Activated CD4-positive, alpha-beta T cell treated with anti-CD3 and anti-CD28 coated beads, Interleukin-2, amount 10 ng/mL, durations not matched to agents 24 days and 14 days (primary cell): ENCODE results near the gene RFTN1. TPM values are rescaled to one million over a fixed set of nuclear protein-coding genes. Genes with fewer than 3 reads are reported as not detected.

Experiments
- DNase-seq: peaks from one replicate; pipeline ENCODE4 v3.0.0; 2022
- H3K27ac Mint-ChIP-seq: one replicate; pipeline ENCODE4 v1.8.0; 2022; ENCODE audit warnings: mild to moderate bottlenecking, mixed read lengths
- H3K27me3 Mint-ChIP-seq: one replicate; pipeline ENCODE4 v1.8.0; 2022; ENCODE audit warnings: mixed read lengths
- H3K36me3 Mint-ChIP-seq: one replicate; pipeline ENCODE4 v1.8.0; 2022; ENCODE audit warnings: low read depth, mild to moderate bottlenecking, mixed read lengths
- H3K4me1 Mint-ChIP-seq: one replicate; pipeline ENCODE4 v1.8.0; 2021; ENCODE audit warnings: mixed read lengths
- H3K4me3 Mint-ChIP-seq: one replicate; pipeline ENCODE4 v1.8.0; 2022; ENCODE audit warnings: mild to moderate bottlenecking, moderate library complexity, mixed read lengths
- H3K9me3 Mint-ChIP-seq: one replicate; pipeline ENCODE4 v1.8.0; 2021; ENCODE audit warnings: mixed read lengths
- intact Hi-C: fragments of 100-400 bp; cut with micrococcal nuclease; formaldehyde crosslinking; loops from one replicate; pipeline ENCODE4 v1.15.1; 2023
- total RNA-seq: library from RNA; stranded (reverse); gene quantifications from 2 replicates; pipeline ENCODE4 v1.2.3, GENCODE V29; 2022

The RFTN1 gene
- total RNA-seq, 1 donor from 2014 or later = 92.4 TPM

GRCh38 chr3:16508591-16508995 is 4.9 kb downstream of the RFTN1 start:
- Mint-ChIP-seq H3K9me3 (no peaks in the 10 kb centered on the region), H3K27me3 (no peaks in the 10 kb centered on the region), H3K4me1 (peaks cover 56% of the 10 kb centered on the region), H3K27ac (peak overlapping the region; percentile 72), H3K36me3 (peaks cover 58% of the 10 kb centered on the region), H3K4me3 (peak overlapping the region; percentile 66)
- DNase-seq = no peak
- intact Hi-C loops = loop anchor here (2.0 kb wide), 1 partner anchor 26 kb away; no protein-coding TSS in a partner anchor

DNA sequence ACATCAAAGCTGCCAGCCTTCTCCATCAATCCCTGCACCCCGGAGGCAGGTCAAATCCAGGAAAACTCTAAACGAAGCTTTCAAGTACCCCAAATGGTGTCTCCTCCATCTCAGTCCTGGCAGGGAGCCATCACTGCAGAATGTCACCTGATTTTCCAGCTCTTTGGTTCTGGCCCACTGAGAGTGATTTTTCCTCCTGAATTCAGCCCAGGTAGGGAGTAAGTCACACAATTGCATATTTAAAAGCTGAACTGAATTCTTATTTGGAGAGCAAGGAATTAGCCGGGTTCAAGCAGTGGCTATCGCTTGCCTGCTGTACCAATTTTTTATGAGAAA is 5.3 kb downstream of the RFTN1 start:
- H3K4me3 Mint-ChIP-seq = peak overlapping the region; percentile 66
- no peaks in the 10 kb centered on the region for H3K9me3 Mint-ChIP-seq
- peaks cover 58% of the 10 kb centered on the region for H3K36me3 Mint-ChIP-seq
- intact Hi-C loops = loop anchor here (2.0 kb wide), 1 partner anchor 25 kb away; no protein-coding TSS in a partner anchor
- peaks cover 56% of the 10 kb centered on the region for H3K4me1 Mint-ChIP-seq
- no peak for DNase-seq
- H3K27ac Mint-ChIP-seq = peak overlapping the region; percentile 72
- no peaks in the 10 kb centered on the region for H3K27me3 Mint-ChIP-seq

DNA sequence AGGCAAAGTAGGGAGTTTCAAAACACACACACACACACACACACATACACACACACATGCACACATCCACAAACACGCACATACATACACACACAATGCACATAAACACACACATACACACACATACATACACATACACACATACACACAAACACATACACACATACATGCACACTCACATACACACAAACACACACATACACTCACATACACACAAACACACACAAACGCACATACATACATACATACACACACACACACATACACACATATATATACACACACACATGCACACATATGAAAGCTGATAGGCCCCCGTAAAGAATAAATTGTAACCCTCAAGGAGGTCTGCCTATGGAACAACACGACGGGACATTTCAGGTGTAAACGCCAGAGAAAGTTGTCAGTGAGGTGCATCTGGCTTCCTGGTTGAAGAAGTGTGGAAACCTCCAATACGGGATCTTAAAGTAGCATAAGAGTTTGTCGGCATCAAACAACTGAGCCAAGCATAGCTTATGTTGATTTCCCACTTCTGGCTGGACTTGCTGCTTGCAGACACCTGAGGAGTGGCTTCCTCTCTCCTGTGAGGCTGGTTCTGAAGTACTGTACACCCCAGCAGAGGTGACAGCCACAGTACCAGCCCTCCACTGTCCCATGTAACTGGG is 5.8 kb downstream of the RFTN1 start:
- H3K9me3 Mint-ChIP-seq = no peaks in the 10 kb centered on the region
- H3K36me3 Mint-ChIP-seq = peaks cover 56% of the 10 kb centered on the region
- intact Hi-C loops = loop anchor here (2.0 kb wide), 1 partner anchor 25 kb away; no protein-coding TSS in a partner anchor
- peak overlapping the region; percentile 66 for H3K4me3 Mint-ChIP-seq
- H3K27me3 Mint-ChIP-seq = no peaks in the 10 kb centered on the region
- H3K4me1 Mint-ChIP-seq = peaks cover 59% of the 10 kb centered on the region
- peak overlapping the region; percentile 72 for H3K27ac Mint-ChIP-seq
- DNase-seq = no peak

- H3K4me3 Mint-ChIP-seq = no peak overlapping the region
- H3K27ac Mint-ChIP-seq = peak overlapping the region; percentile 13
- peaks cover 61% of the 10 kb centered on the region for H3K36me3 Mint-ChIP-seq
- DNase-seq = no peak
- H3K4me1 Mint-ChIP-seq = peaks cover 58% of the 10 kb centered on the region
- H3K9me3 Mint-ChIP-seq = no peaks in the 10 kb centered on the region
- no peaks in the 10 kb centered on the region for H3K27me3 Mint-ChIP-seq
- intact Hi-C loops = no loop called here
Measured at GRCh38 chr3:16506884-16507577, 6.5 kb downstream of the RFTN1 start.

DNA sequence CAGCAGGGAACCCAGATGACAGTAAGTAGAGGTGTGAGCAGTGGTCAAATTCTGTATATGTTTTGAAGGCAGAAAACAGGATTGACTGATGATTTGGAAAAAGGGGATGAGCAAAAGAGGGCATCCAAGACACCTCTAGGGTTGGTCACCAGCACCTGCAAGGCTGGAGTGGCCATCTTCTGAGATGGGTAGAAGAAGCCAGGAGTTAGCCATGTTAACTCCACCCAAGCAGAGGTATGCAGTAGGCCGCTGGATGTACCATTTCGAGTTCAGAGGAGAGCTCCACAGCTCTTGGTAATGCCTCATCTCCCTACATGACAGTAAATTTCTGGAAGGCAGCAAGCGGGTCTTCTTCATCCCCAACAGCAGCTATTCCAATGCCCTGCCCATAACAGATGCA is 7.0 kb downstream of the RFTN1 start:
- H3K4me3 Mint-ChIP-seq = no peak overlapping the region
- H3K36me3 Mint-ChIP-seq = peaks cover 62% of the 10 kb centered on the region
- intact Hi-C loops = no loop called here
- DNase-seq = no peak
- no peaks in the 10 kb centered on the region for H3K9me3 Mint-ChIP-seq
- H3K27me3 Mint-ChIP-seq = no peaks in the 10 kb centered on the region
- no peak overlapping the region for H3K27ac Mint-ChIP-seq
- peaks cover 54% of the 10 kb centered on the region for H3K4me1 Mint-ChIP-seq

GRCh38 chr3:16504692-16505091 is 8.8 kb downstream of the RFTN1 start:
- intact Hi-C loops = no loop called here
- peaks cover 65% of the 10 kb centered on the region for H3K36me3 Mint-ChIP-seq
- DNase-seq = no peak
- H3K27me3 Mint-ChIP-seq = no peaks in the 10 kb centered on the region
- peaks cover 4% of the 10 kb centered on the region for H3K9me3 Mint-ChIP-seq
- no peak overlapping the region for H3K4me3 Mint-ChIP-seq
- H3K4me1 Mint-ChIP-seq = peaks cover 48% of the 10 kb centered on the region
- no peak overlapping the region for H3K27ac Mint-ChIP-seq

DNA sequence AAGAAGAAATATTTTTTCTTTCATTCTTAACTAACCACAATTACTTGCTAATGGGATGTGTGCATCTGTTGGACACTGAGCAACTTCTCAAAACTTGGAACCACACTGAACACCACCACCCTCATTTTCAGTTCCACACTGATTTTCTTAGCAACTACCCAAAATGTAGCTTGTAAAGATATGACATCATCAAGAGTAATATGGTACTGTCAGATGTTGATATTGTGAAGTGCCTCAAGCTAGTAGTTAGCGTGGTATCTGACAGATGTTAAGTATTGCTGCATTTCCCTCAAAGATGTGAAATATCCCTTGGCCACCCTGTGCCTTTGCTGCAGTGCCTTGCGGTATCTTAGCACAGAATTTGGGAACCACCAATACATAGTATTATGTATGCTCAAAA is 9.3 kb downstream of the RFTN1 start:
- no peak for DNase-seq
- intact Hi-C loops = no loop called here
- Mint-ChIP-seq H3K27ac (no peak overlapping the region), H3K4me3 (no peak overlapping the region), H3K27me3 (no peaks in the 10 kb centered on the region), H3K4me1 (peaks cover 46% of the 10 kb centered on the region), H3K36me3 (peaks cover 68% of the 10 kb centered on the region), H3K9me3 (peaks cover 4% of the 10 kb centered on the region)

GRCh38 chr3:16503191-16503776 is 10.2 kb downstream of the RFTN1 start:
- Mint-ChIP-seq H3K4me3 (no peak overlapping the region), H3K27ac (no peak overlapping the region), H3K4me1 (peaks cover 51% of the 10 kb centered on the region), H3K36me3 (peaks cover 72% of the 10 kb centered on the region), H3K9me3 (peaks cover 4% of the 10 kb centered on the region), H3K27me3 (no peaks in the 10 kb centered on the region)
- DNase-seq = no peak
- intact Hi-C loops = no loop called here

DNA sequence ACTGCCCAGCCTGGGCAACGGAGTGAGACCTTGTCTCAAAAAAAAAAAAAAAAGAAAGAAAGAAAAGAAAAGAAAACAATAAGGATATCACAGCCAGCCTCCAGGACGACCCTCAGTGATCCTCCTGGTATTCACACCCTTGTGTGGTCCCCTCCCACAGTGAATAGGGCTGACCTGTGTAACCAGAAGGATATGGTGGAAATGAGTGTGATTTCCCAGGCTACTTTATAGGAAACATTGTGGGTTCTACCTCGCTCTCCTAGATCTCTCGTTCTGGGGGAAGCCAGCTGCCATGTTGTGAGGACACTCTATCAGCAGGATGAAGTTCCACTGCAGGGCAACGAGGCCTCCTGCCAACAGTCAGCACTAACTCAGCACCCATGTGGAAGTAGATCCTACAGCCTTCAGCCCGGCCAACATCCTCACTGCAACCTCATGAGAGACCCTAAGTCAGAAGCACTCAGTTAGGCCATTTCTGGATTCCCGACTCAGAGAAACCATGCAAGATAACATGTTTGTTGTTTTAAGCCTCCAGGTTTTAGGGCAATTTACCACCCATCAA is 11.1 kb downstream of the RFTN1 start:
- intact Hi-C loops = no loop called here
- H3K27ac Mint-ChIP-seq = no peak overlapping the region
- H3K4me1 Mint-ChIP-seq = peaks cover 47% of the 10 kb centered on the region
- peaks cover 4% of the 10 kb centered on the region for H3K9me3 Mint-ChIP-seq
- no peak for DNase-seq
- H3K27me3 Mint-ChIP-seq = no peaks in the 10 kb centered on the region
- peaks cover 70% of the 10 kb centered on the region for H3K36me3 Mint-ChIP-seq
- no peak overlapping the region for H3K4me3 Mint-ChIP-seq

DNA sequence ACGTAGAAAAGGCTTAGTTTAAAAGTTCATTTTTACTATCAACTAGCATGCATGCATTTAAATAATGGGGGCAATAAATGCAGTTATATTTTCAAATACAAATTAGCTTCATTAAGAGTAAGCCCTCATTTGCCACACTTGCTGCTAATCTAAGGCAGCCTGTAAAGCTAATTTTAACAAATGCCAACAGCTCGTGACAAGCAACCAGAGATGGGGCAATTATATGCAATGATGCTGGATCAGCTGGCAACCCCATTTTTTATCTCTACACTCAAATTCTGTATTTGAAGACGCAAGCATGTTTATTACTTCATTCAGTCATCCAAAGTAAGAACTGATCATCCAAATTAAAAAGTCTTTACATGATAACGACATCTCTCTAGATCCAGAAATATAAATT is 12.1 kb downstream of the RFTN1 start:
- H3K9me3 Mint-ChIP-seq = peaks cover 4% of the 10 kb centered on the region
- intact Hi-C loops = no loop called here
- H3K36me3 Mint-ChIP-seq = peaks cover 70% of the 10 kb centered on the region
- H3K4me3 Mint-ChIP-seq = no peak overlapping the region
- H3K4me1 Mint-ChIP-seq = peaks cover 56% of the 10 kb centered on the region
- no peak overlapping the region for H3K27ac Mint-ChIP-seq
- DNase-seq = no peak
- H3K27me3 Mint-ChIP-seq = no peaks in the 10 kb centered on the region

- H3K4me3 Mint-ChIP-seq = no peak overlapping the region
- intact Hi-C loops = no loop called here
- H3K9me3 Mint-ChIP-seq = peaks cover 4% of the 10 kb centered on the region
- no peak for DNase-seq
- peaks cover 69% of the 10 kb centered on the region for H3K36me3 Mint-ChIP-seq
- H3K27ac Mint-ChIP-seq = no peak overlapping the region
- no peaks in the 10 kb centered on the region for H3K27me3 Mint-ChIP-seq
- H3K4me1 Mint-ChIP-seq = peaks cover 59% of the 10 kb centered on the region
Measured at GRCh38 chr3:16500911-16501310, 12.6 kb downstream of the RFTN1 start.

DNA sequence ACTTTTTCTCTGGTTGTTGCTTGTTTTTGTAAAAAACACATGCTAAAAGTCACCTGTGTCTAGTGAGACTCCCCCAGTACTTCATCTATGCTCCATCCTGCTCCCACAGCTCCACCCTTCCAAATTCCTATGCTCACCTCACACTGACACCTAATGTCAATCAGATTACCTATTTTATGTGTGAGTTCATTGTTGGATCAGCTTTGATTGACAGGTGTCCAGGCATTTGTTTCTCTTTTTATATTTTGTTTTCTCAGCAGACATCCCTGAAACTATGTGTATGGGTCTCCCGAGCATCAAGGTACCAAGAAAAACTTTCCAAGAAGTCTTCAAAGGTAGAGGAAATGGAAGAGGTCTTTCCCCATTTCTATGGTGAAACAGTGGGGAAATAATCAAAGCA is 13.4 kb downstream of the RFTN1 start:
- no peaks in the 10 kb centered on the region for H3K27me3 Mint-ChIP-seq
- H3K9me3 Mint-ChIP-seq = peaks cover 4% of the 10 kb centered on the region
- intact Hi-C loops = no loop called here
- no peak overlapping the region for H3K27ac Mint-ChIP-seq
- no peak for DNase-seq
- H3K4me3 Mint-ChIP-seq = no peak overlapping the region
- peaks cover 63% of the 10 kb centered on the region for H3K4me1 Mint-ChIP-seq
- H3K36me3 Mint-ChIP-seq = peaks cover 61% of the 10 kb centered on the region

DNA sequence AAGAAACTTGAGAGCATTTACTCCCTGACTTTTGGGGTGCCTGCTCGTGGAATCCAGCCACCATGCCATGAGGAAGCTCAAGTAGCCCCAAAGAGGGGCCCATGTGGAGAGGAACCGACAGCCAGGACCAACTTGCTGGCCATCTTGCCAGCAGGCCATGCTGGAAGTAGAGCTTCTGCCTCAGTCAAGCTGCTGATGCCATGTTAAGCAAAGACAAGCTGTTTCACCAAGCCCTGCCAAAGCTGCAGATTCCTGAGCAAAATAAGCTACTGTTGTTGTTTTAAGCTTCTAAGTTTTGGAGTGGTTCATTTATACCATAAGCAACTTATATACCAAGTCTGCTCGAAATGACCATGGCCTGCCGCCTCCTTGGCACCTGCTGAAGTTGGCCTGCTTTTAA is 14.1 kb downstream of the RFTN1 start:
- H3K36me3 Mint-ChIP-seq = peaks cover 56% of the 10 kb centered on the region
- H3K27ac Mint-ChIP-seq = no peak overlapping the region
- intact Hi-C loops = no loop called here
- peaks cover 65% of the 10 kb centered on the region for H3K4me1 Mint-ChIP-seq
- peaks cover 4% of the 10 kb centered on the region for H3K9me3 Mint-ChIP-seq
- no peaks in the 10 kb centered on the region for H3K27me3 Mint-ChIP-seq
- no peak overlapping the region for H3K4me3 Mint-ChIP-seq
- DNase-seq = no peak
